ENCODE measurements around the gene VPS8. TPM values are rescaled to one million over a fixed set of nuclear protein-coding genes. Genes with fewer than 3 reads are reported as not detected.
A peak's percentile ranks its signal among the peaks of the same experiment; 100 is the strongest.

VPS8 gene
- total and polyA plus RNA-seq, 9 of the 15 experiments (the other 6 are each of a cell fraction or from before 2014, with no cell fraction given) = 7.2 to 41.0 (median 28.3) TPM

GRCh38 chr3:184953401-184953800 is 141.4 kb downstream of the VPS8 start (continued):
- TF ChIP-seq, protein P1, sequence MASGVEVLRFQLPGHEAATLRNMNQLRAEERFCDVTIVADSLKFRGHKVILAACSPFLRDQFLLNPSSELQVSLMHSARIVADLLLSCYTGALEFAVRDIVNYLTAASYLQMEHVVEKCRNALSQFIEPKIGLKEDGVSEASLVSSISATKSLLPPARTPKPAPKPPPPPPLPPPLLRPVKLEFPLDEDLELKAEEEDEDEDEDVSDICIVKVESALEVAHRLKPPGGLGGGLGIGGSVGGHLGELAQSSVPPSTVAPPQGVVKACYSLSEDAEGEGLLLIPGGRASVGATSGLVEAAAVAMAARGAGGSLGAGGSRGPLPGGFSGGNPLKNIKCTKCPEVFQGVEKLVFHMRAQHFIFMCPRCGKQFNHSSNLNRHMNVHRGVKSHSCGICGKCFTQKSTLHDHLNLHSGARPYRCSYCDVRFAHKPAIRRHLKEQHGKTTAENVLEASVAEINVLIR (CRISPR knock-in tag; IDR thresholded peaks at IDR 0.05) = no peak
- TF ChIP-seq MAZ (CRISPR knock-in tag; conservative IDR thresholded peaks at IDR 0.05 in 1 of 2, IDR thresholded peaks at IDR 0.05 in 1 of 2) (no peak), ARHGAP35 (IDR thresholded peaks at IDR 0.05; ENCODE audit: partially characterized antibody) (no peak), TSHZ1 (CRISPR knock-in tag; IDR thresholded peaks at IDR 0.05) (no peak), TEAD4 (IDR thresholded peaks at IDR 0.05; ENCODE audit: low read length) (peak; percentile 81), TEAD4 (CRISPR knock-in tag; IDR thresholded peaks at IDR 0.05; ENCODE audit: borderline replicate concordance) (no peak), SNRNP70 (optimal IDR thresholded peaks at IDR 0.05; ENCODE audit: low read depth, low read length) (no peak), ZNF277 (CRISPR knock-in tag; IDR thresholded peaks at IDR 0.05; ENCODE audit: borderline replicate concordance) (no peak), CBFA2T2 (conservative IDR thresholded peaks at IDR 0.05) (peak; percentile 67), ZNF124 (CRISPR knock-in tag; IDR thresholded peaks at IDR 0.05) (no peak), SMC3 (conservative IDR thresholded peaks at IDR 0.05; ENCODE audit: insufficient read depth, low read depth, low read length) (no peak), ZNF76 (CRISPR knock-in tag; IDR thresholded peaks at IDR 0.05; ENCODE audit: borderline replicate concordance) (no peak), ZBTB5 (IDR thresholded peaks at IDR 0.05) (no peak), NFE2 (IDR thresholded peaks at IDR 0.05; ENCODE audit: low read depth) (no peak)
- TF ChIP-seq, protein P2, sequence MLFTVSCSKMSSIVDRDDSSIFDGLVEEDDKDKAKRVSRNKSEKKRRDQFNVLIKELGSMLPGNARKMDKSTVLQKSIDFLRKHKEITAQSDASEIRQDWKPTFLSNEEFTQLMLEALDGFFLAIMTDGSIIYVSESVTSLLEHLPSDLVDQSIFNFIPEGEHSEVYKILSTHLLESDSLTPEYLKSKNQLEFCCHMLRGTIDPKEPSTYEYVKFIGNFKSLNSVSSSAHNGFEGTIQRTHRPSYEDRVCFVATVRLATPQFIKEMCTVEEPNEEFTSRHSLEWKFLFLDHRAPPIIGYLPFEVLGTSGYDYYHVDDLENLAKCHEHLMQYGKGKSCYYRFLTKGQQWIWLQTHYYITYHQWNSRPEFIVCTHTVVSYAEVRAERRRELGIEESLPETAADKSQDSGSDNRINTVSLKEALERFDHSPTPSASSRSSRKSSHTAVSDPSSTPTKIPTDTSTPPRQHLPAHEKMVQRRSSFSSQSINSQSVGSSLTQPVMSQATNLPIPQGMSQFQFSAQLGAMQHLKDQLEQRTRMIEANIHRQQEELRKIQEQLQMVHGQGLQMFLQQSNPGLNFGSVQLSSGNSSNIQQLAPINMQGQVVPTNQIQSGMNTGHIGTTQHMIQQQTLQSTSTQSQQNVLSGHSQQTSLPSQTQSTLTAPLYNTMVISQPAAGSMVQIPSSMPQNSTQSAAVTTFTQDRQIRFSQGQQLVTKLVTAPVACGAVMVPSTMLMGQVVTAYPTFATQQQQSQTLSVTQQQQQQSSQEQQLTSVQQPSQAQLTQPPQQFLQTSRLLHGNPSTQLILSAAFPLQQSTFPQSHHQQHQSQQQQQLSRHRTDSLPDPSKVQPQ (CRISPR knock-in tag; IDR thresholded peaks at IDR 0.05; ENCODE audit: borderline replicate concordance) = no peak
- TF ChIP-seq, protein P3, sequence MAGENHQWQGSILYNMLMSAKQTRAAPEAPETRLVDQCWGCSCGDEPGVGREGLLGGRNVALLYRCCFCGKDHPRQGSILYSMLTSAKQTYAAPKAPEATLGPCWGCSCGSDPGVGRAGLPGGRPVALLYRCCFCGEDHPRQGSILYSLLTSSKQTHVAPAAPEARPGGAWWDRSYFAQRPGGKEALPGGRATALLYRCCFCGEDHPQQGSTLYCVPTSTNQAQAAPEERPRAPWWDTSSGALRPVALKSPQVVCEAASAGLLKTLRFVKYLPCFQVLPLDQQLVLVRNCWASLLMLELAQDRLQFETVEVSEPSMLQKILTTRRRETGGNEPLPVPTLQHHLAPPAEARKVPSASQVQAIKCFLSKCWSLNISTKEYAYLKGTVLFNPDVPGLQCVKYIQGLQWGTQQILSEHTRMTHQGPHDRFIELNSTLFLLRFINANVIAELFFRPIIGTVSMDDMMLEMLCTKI (IDR thresholded peaks at IDR 0.05; ENCODE audit: partially characterized antibody) = no peak

Data from K562 (cell line).